GM12872 (cell line): ENCODE data around the gene DAG1.

Experiments used
- CTCF ChIP-seq: IDR thresholded peaks from 3 replicates; pipeline ENCODE4 v1.5.1; 2011; ENCODE audit warnings: low read depth, mild to moderate bottlenecking, low read length, moderate library complexity; ENCODE audit not compliant: insufficient read depth

Gene DAG1

GRCh38 chr3:49566312-49566711 is 96.2 kb downstream of the DAG1 start:
- TF ChIP-seq CTCF, result peak; percentile 37; the same call in 2 of the 3 replicates

DNA sequence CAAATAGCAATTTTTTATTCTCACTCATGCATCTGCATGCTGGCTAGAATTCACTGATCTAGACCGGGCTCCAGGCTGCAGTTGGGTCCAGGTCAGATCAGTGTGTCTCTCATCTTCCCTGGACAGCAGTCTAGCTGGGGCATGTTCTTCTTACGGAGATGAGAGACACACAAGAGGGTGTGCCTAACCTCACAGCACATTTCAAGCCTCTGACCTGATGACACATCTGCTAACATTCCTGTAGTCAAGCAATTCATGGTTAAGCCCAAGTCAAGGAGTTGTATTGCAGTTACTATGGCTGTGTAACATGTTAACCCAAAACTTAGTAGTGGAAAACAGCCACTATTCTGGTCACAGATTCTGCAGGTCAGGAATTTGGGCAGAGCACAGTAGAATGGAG is 97.3 kb downstream of the DAG1 start:
- no peak for TF ChIP-seq CTCF

GRCh38 chr3:49568965-49569364 is 98.9 kb downstream of the DAG1 start:
- TF ChIP-seq CTCF, result no peak

DNA sequence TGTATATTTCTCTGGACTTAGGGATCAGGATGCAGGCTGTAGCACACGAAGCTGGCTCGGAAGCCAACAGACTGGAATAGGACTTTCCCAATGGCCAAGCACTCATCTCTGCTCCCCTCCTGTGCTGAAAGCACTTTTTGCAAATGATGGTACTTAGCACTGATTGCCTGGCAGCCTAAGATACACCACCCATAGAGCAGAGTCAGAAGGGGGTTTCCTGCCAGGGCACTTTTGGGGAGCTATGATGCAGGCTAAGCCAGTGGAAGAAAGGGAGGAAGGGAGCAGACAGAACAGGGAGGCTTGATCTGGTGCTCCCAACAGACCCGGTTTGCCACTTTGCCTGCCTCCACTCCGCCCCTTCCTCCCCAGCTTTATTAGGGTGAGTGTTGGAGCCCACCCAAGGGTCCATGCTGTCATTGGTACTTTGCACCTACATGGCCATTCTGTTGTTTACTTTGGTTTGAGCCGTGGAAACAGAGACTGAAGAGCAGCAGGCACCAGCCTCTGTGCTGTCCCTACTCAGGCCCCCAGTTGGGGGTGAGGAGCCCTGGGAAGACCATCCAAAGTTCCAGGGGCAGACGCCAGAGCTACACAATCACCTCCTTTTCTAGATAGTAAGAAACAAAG is 100.1 kb downstream of the DAG1 start:
- no peak for TF ChIP-seq CTCF

DNA sequence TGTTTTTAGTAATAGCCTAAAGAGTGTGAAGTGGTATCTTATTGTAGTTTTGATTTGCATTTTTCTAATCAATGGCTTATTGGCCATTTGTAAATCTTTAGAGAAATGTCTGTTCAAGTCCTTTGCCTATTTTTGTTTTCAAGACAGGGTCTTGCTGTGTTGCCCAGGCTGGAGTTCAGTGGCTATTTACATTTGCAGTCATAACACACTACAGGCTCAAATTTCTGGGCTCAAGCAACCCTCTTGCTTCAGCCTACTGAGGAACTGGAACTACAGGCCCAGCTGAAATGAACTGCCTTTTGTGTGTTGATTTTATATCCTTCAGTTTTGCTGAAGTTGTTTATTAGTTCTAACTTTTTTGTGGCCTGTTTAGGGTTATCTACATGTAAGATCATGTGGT is 112.1 kb downstream of the DAG1 start:
- TF ChIP-seq CTCF, result no peak
